ENCODE results near the gene LILRA6.

LILRA6 gene

DNA sequence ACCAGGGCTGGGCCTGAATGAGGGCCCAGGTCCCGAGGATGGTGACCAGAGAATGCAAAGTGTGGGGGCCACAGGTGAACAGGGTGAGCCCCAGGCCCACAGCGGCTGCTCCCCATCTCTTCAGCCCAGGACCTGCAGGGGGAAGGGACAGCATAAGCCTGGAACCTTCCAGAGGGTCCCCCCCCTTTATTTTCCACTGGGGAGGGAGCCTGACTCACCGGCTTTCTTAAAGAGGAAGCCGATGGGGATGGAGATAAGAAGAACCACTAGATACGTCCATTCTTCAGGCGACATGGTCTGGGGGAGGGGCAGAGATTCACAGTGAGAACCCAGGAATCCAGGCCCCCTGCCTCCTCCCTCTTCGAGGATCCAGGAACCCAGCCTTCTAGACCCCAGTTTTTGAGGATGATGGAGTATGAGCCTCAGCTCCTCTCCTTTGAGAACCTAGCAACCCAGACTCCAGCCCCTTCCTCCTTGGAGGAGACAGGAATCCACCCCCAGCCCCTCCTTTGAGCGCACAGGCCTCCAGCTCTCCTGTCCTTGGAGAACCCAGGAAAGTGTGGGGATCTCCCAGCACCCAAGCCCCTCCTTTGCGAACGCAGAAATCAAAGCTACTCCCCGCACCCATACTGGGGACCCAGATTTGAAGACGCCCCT is 54.2 kb downstream of the LILRA6 start:
- TF ChIP-seq, protein P1, sequence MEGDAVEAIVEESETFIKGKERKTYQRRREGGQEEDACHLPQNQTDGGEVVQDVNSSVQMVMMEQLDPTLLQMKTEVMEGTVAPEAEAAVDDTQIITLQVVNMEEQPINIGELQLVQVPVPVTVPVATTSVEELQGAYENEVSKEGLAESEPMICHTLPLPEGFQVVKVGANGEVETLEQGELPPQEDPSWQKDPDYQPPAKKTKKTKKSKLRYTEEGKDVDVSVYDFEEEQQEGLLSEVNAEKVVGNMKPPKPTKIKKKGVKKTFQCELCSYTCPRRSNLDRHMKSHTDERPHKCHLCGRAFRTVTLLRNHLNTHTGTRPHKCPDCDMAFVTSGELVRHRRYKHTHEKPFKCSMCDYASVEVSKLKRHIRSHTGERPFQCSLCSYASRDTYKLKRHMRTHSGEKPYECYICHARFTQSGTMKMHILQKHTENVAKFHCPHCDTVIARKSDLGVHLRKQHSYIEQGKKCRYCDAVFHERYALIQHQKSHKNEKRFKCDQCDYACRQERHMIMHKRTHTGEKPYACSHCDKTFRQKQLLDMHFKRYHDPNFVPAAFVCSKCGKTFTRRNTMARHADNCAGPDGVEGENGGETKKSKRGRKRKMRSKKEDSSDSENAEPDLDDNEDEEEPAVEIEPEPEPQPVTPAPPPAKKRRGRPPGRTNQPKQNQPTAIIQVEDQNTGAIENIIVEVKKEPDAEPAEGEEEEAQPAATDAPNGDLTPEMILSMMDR (IDR thresholded peaks at IDR 0.05; ENCODE audit: extremely low read depth, missing control alignments), result no peak
- no peak for DNase-seq (ENCODE audit: low spot score)

DNA sequence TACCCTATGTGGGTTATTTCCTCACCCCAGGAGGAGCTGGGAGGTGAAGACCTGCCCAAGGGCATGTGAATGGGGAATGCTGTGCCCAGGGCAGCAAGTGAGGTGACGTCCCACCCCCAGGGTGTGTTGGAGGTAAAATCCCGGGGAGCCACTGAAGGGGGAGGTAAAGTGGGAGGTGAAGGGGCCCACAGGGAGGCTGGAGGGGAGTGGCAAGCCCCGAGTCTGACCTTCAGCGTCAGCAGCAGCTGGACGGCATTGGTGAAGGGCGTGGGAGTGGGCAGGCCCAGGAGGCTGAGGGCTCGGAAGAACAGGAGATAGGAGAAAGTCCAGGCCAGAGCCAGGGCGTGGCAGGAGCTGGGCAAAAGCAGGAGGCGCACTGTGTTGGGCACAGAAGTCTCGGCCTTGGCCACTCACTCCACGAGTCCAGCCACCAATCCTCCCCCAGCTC is 55.6 kb downstream of the LILRA6 start:
- TF ChIP-seq, protein P1 (IDR thresholded peaks at IDR 0.05; ENCODE audit: extremely low read depth, missing control alignments), result no peak
- no peak for DNase-seq (ENCODE audit: low spot score)
